IMR-90 (cell line): Measurements from ENCODE around the gene INHA. TPM values are rescaled to one million over a fixed set of nuclear protein-coding genes. Genes with fewer than 3 reads are reported as not detected.

ENCODE experiments used
- ATAC-seq: fragments of 200-7000 bp; cut with Tn5 transposase; 2 replicates; pipeline ENCODE4 v1.9.1; 2020; ENCODE audit warnings: low read depth, mild to moderate bottlenecking, moderate library complexity
- BruUV-seq: library from RNA; stranded (reverse); fragments of 400-500 nt; replicated peaks from 2 replicates; lab custom pipeline; 2021; lab: Mats Ljungman, UMichigan
- CTCF ChIA-PET: fragments of 300-600 bp; formaldehyde crosslinking; extraction: SDS; loops from one replicate; lab custom pipeline; 2021; ENCODE audit warnings: antibody characterized with exemption; lab: Yijun Ruan, JAX
- POLR2A ChIA-PET: fragments of 300-600 bp; sonication (Branson Sonifier 250); formaldehyde crosslinking; loops from one replicate; lab custom pipeline; 2022; ENCODE audit warnings: antibody characterized with exemption; ENCODE audit not compliant: unreplicated experiment; lab: Charles Lee
- DNase-seq: peaks from one replicate; pipeline ENCODE4 v3.0.0; 2013
- H2AFZ ChIP-seq: replicated peaks from 2 replicates; pipeline ENCODE3; 2013; ENCODE audit warnings: low read length, mild to moderate bottlenecking; ENCODE audit not compliant: poor library complexity
- H2AK5ac ChIP-seq: 2 replicates; pipeline ENCODE4 v1.6.1; 2013; ENCODE audit warnings: low read depth, low read length, inconsistent platforms
- H2AK9ac ChIP-seq: replicated peaks from 2 replicates; pipeline ENCODE3; 2013; ENCODE audit warnings: mild to moderate bottlenecking, low read depth, low read length, moderate library complexity; ENCODE audit not compliant: poor library complexity
- H2BK120ac ChIP-seq: 2 replicates; pipeline ENCODE4 v1.6.1; 2013; ENCODE audit warnings: low read depth, low read length, inconsistent platforms
- H2BK15ac ChIP-seq: 3 replicates; pipeline ENCODE4 v1.6.1; 2013; ENCODE audit warnings: low read depth, low read length, inconsistent platforms
- H2BK20ac ChIP-seq: 2 replicates; pipeline ENCODE4 v1.6.1; 2013; ENCODE audit warnings: low read depth, mild to moderate bottlenecking, inconsistent platforms, low read length, moderate library complexity
- H2BK5ac ChIP-seq: 2 replicates; pipeline ENCODE4 v1.6.1; 2013; ENCODE audit warnings: mild to moderate bottlenecking, low read depth, low read length, inconsistent platforms; ENCODE audit not compliant: poor library complexity, severe bottlenecking
- H3K14ac ChIP-seq: replicated peaks from 2 replicates; pipeline ENCODE4 v1.6.1; 2013; ENCODE audit warnings: low read depth, low read length, inconsistent platforms
- H3K18ac ChIP-seq: 2 replicates; pipeline ENCODE4 v1.6.1; 2013; ENCODE audit warnings: low read depth, low read length, control low read depth
- H3K23ac ChIP-seq: 2 replicates; pipeline ENCODE4 v1.6.1; 2013; ENCODE audit warnings: low read depth, low read length, inconsistent platforms
- H3K27ac ChIP-seq: 2 replicates; pipeline ENCODE4 v1.5.1; 2013; ENCODE audit warnings: mild to moderate bottlenecking, control low read depth, low read length; ENCODE audit not compliant: insufficient read depth
- H3K27me3 ChIP-seq: 2 replicates; pipeline ENCODE4 v1.6.1; 2013; ENCODE audit warnings: low read length; ENCODE audit not compliant: control insufficient read depth, insufficient read depth
- H3K36me3 ChIP-seq: 2 replicates; pipeline ENCODE4 v1.6.1; 2013; ENCODE audit warnings: low read length, mixed read lengths; ENCODE audit not compliant: control insufficient read depth, insufficient read depth
- H3K4ac ChIP-seq: 2 replicates; pipeline ENCODE4 v1.6.1; 2013; ENCODE audit warnings: low read depth, low read length, inconsistent platforms
- H3K4me1 ChIP-seq: 2 replicates; pipeline ENCODE4 v1.6.1; 2013; ENCODE audit warnings: low read length, mixed read lengths; ENCODE audit not compliant: control insufficient read depth, insufficient read depth
- H3K4me2 ChIP-seq: 2 replicates; pipeline ENCODE4 v1.6.1; 2013; ENCODE audit warnings: low read depth, mild to moderate bottlenecking, control low read depth, low read length, moderate library complexity
- H3K4me3 ChIP-seq: 2 replicates; pipeline ENCODE4 v1.5.1; 2013; ENCODE audit warnings: low read depth, mild to moderate bottlenecking, control low read depth, low read length, moderate library complexity; ENCODE audit not compliant: insufficient read depth
- H3K56ac ChIP-seq: 2 replicates; pipeline ENCODE4 v1.6.1; 2013; ENCODE audit warnings: low read length, inconsistent platforms; ENCODE audit not compliant: insufficient read depth; ENCODE audit errors: extremely low read depth
- H3K79me1 ChIP-seq, 2 experiments: 2 replicates each; pipeline ENCODE4 v1.6.1; 2013; ENCODE audit warnings: low read length in 2 of 2, inconsistent platforms in 1 of 2, low read depth in 1 of 2
- H3K9ac ChIP-seq: 2 replicates; pipeline ENCODE4 v1.6.1; 2013; ENCODE audit warnings: low read depth, low read length, control low read depth
- H3K9me1 ChIP-seq: 2 replicates; pipeline ENCODE4 v1.6.1; 2013; ENCODE audit warnings: low read length, inconsistent platforms; ENCODE audit not compliant: insufficient read depth
- H3K9me3 ChIP-seq: 2 replicates; pipeline ENCODE4 v1.6.1; 2013; ENCODE audit warnings: low read length; ENCODE audit not compliant: control insufficient read depth, insufficient read depth
- H4K20me1 ChIP-seq: 2 replicates; pipeline ENCODE4 v1.6.1; 2013; ENCODE audit warnings: low read length, inconsistent platforms; ENCODE audit not compliant: insufficient read depth
- H4K5ac ChIP-seq: 2 replicates; pipeline ENCODE4 v1.6.1; 2013; ENCODE audit warnings: mild to moderate bottlenecking, low read depth, low read length, control low read depth
- H4K8ac ChIP-seq, 2 experiments: 2 replicates each; pipeline ENCODE4 v1.6.1; 2013; ENCODE audit warnings: low read depth in 2 of 2, low read length in 2 of 2, control low read depth in 1 of 2, inconsistent platforms in 1 of 2
- H4K91ac ChIP-seq: 2 replicates; pipeline ENCODE4 v1.6.1; 2013; ENCODE audit warnings: low read depth, low read length, inconsistent platforms; ENCODE audit not compliant: insufficient read depth
- BHLHE40 ChIP-seq: fragments of 150-350 bp; IDR thresholded peaks from 2 replicates; pipeline ENCODE4 v1.6.1; 2016; ENCODE audit warnings: mild to moderate bottlenecking, low read depth, low read length
- CEBPB ChIP-seq: IDR thresholded peaks from 2 replicates; pipeline ENCODE4 v1.6.1; 2012; ENCODE audit warnings: low read depth, low read length, improper control_type of control experiment
- CHD1 ChIP-seq: IDR thresholded peaks from 2 replicates; pipeline ENCODE4 v1.6.1; 2012; ENCODE audit warnings: low read depth, low read length, improper control_type of control experiment
- ELK1 ChIP-seq: fragments of 150-350 bp; IDR thresholded peaks from 2 replicates; pipeline ENCODE4 v1.6.1; 2016; ENCODE audit warnings: low read depth, mild to moderate bottlenecking, low read length, moderate library complexity, borderline replicate concordance
- FOS ChIP-seq: fragments of 150-350 bp; IDR thresholded peaks from 2 replicates; pipeline ENCODE4 v1.6.1; 2016; ENCODE audit warnings: low read depth, low read length
- MAZ ChIP-seq: IDR thresholded peaks from 2 replicates; pipeline ENCODE4 v1.6.1; 2012; ENCODE audit warnings: low read depth, mild to moderate bottlenecking, low read length, improper control_type of control experiment, moderate library complexity, borderline replicate concordance
- NFE2L2 ChIP-seq: fragments of 150-350 bp; IDR thresholded peaks from 2 replicates; pipeline ENCODE4 v1.6.1; 2016; ENCODE audit warnings: low read depth, mild to moderate bottlenecking, low read length
- RAD21 ChIP-seq: IDR thresholded peaks from 2 replicates; pipeline ENCODE4 v1.6.1; 2012; ENCODE audit warnings: low read length, improper control_type of control experiment
- RCOR1 ChIP-seq: IDR thresholded peaks from 2 replicates; pipeline ENCODE4 v1.6.1; 2012; ENCODE audit warnings: mild to moderate bottlenecking, low read length, improper control_type of control experiment; ENCODE audit not compliant: insufficient replicate concordance
- RFX5 ChIP-seq: IDR thresholded peaks from 2 replicates; pipeline ENCODE4 v1.8.0; 2012; ENCODE audit warnings: low read depth, mild to moderate bottlenecking, low read length, moderate library complexity
- SMC3 ChIP-seq: fragments of 150-350 bp; IDR thresholded peaks from 2 replicates; pipeline ENCODE4 v1.6.1; 2016; ENCODE audit warnings: low read depth, mild to moderate bottlenecking, antibody characterized with exemption, low read length, moderate library complexity
- USF2 ChIP-seq: fragments of 150-350 bp; IDR thresholded peaks from 2 replicates; pipeline ENCODE4 v1.6.1; 2017; ENCODE audit warnings: mild to moderate bottlenecking, antibody characterized with exemption, low read length, low read depth
- WGBS, 2 experiments: methylation state at CpG; one replicate each; pipeline versions ENCODE4 v1.1.5 to v1.1.7; 2013; ENCODE audit warnings: missing lambda C conversion rate in 2 of 2; ENCODE audit not compliant: insufficient read length in 1 of 2; ENCODE audit errors: extremely low coverage in 2 of 2; 5-methylcytosine and 5-hydroxymethylcytosine counted together
- dilution Hi-C: fragments of 300-500 bp; cut with HindIII; formaldehyde crosslinking; loops from one replicate; pipeline ENCODE4 v1.14.3; 2018; ENCODE audit warnings: low sequenced_read_pairs; ENCODE audit not compliant: unreplicated experiment
- in situ Hi-C: fragments of 300-500 bp; cut with MboI; formaldehyde crosslinking; loops from 3 replicates; pipeline ENCODE4 v1.14.3; 2019; ENCODE audit warnings: low sequenced_read_pairs, inconsistent platforms, mixed read lengths
- intact Hi-C: fragments of 100-400 bp; cut with micrococcal nuclease; formaldehyde crosslinking; loops from 2 replicates; pipeline ENCODE4 v1.10.0; 2022
- polyA plus RNA-seq, 3 experiments: library from polyadenylated mRNA; depleted of rRNA; stranded (reverse); fragments of >200 nt; gene quantifications; 2 replicates each; pipeline ENCODE4 v1.2.3, GENCODE V29; 2012; ENCODE audit warnings: low replicate concordance in 1 of 3
- total RNA-seq: library from RNA; depleted of rRNA; stranded (reverse); fragments of >200 nt; gene quantifications from 2 replicates; pipeline ENCODE4 v1.2.3, GENCODE V29; 2012

Gene INHA
- total and polyA plus RNA-seq, 2 of the 4 experiments (the other 2 are of a cell fraction), result 0.96 TPM; not detected in 1

- in situ Hi-C loops, result no loop called here
- peaks cover 2% of the 10 kb centered on the region; the same call in 1 of the 2 replicates for H3K9me1 ChIP-seq
- peak overlapping the region; percentile 35; the same call in 1 of the 2 replicates for H3K4ac ChIP-seq
- 0 out of 2 replicates have a peak overlapping the region, but pooled peaks have one; percentile 19 for H2BK120ac ChIP-seq
- no peaks in the 10 kb centered on the region for H3K27me3 ChIP-seq
- no peak overlapping the region for H3K56ac ChIP-seq
- POLR2A ChIA-PET, result no interaction called here
- no peak for TF ChIP-seq CHD1
- TF ChIP-seq FOS, result no peak
- TF ChIP-seq RAD21, result no peak
- TF ChIP-seq MAZ, result no peak
- no peak for TF ChIP-seq BHLHE40
- no peak for TF ChIP-seq USF2
- no peak for TF ChIP-seq ELK1
- TF ChIP-seq RFX5, result no peak
- TF ChIP-seq NFE2L2, result no peak
- no peak for TF ChIP-seq RCOR1
- TF ChIP-seq CEBPB, result no peak
- TF ChIP-seq SMC3, result no peak
- peak overlapping the region; percentile 73 for H2BK5ac ChIP-seq
- H2AK5ac ChIP-seq, result peak overlapping the region; percentile 43; the same call in 1 of the 2 replicates
- dilution Hi-C loops, result no loop called here
- H2AK9ac ChIP-seq, result peak overlapping the region; percentile 91
- H4K8ac ChIP-seq, result peak overlapping the region; percentile 22 to 56; a peak in 2 of 4 replicates
- H2AFZ ChIP-seq, result peak overlapping the region; percentile 97
- peaks cover 28% of the 10 kb centered on the region for H4K20me1 ChIP-seq
- H3K9ac ChIP-seq, result peak overlapping the region; percentile 81
- peak overlapping the region; percentile 59 for H3K23ac ChIP-seq
- H3K4me3 ChIP-seq, result peak overlapping the region; percentile 86
- H3K79me1 ChIP-seq, result peaks cover 6 to 36% of the 10 kb centered on the region in 2 experiments; a peak in 3 of 4 replicates
- no TSS peak for BruUV-seq
- peak overlapping the region; percentile 76 for H3K4me2 ChIP-seq
- H3K27ac ChIP-seq, result peak overlapping the region; percentile 48
- 1% methylated on average over 53 of the region's 66 CpGs; no CpG with 5 or more reads in 1 of the 2 experiments for WGBS, 2 experiments
- H3K14ac ChIP-seq, result peak overlapping the region; percentile 76
- no peak overlapping the region for H3K18ac ChIP-seq
- peak; percentile 16 for DNase-seq
- H3K4me1 ChIP-seq, result peaks cover 19% of the 10 kb centered on the region
- H3K36me3 ChIP-seq, result peaks cover 26% of the 10 kb centered on the region
- intact Hi-C loops, result loop anchor here (2.0 kb wide), 1 partner anchor 54 kb away; the partner anchor contains the start of gene STK11IP
- CTCF ChIA-PET, result interaction anchor here (1.3 kb wide), 1 partner anchor 17 kb away, joined by 8 read pairs; no protein-coding TSS in a partner anchor
- no peak overlapping the region for H4K91ac ChIP-seq
- no peak overlapping the region for H2BK15ac ChIP-seq
- peak; percentile 41 for ATAC-seq
- H3K9me3 ChIP-seq, result no peaks in the 10 kb centered on the region
- no peak overlapping the region for H4K5ac ChIP-seq
- H2BK20ac ChIP-seq, result no peak overlapping the region
These were observed 29.0 kb upstream of the INHA start for GRCh38 chr2:219542931-219543595.
